PFSK-1 (cell line): ENCODE measurements around the gene CLBA1. TPM values are rescaled to one million over a fixed set of nuclear protein-coding genes. Genes with fewer than 3 reads are reported as not detected.

Source experiments
- FOXP2 ChIP-seq: optimal IDR thresholded peaks from 2 replicates; pipeline ENCODE3; 2011; ENCODE audit warnings: borderline replicate concordance, control low read depth, inconsistent platforms; ENCODE audit not compliant: insufficient read depth; ENCODE audit errors: extremely low read length, extremely low read depth
- POLR2AphosphoS5 ChIP-seq: IDR thresholded peaks from 2 replicates; pipeline ENCODE4 v1.6.1; 2012; ENCODE audit warnings: low read depth, mild to moderate bottlenecking, control low read depth, low read length, moderate library complexity
- SIN3A ChIP-seq: IDR thresholded peaks from 2 replicates; pipeline ENCODE4 v1.6.1; 2012; ENCODE audit warnings: mild to moderate bottlenecking, low read length, moderate library complexity, borderline replicate concordance; ENCODE audit not compliant: insufficient read depth
- TAF1 ChIP-seq: IDR thresholded peaks from 2 replicates; pipeline ENCODE4 v1.6.1; 2012; ENCODE audit warnings: low read length, control low read depth, borderline replicate concordance; ENCODE audit not compliant: insufficient read depth
- polyA plus RNA-seq: library from polyadenylated mRNA; unstranded; fragments of >200 nt; gene quantifications from one replicate; pipeline ENCODE4 v1.2.1, GENCODE V29; 2012; ENCODE audit warnings: low read depth, missing spikeins; ENCODE audit not compliant: insufficient read length
- TF ChIP-seq, protein P1 (sequence below), 2 experiments: IDR thresholded peaks; 2 replicates each; pipeline versions ENCODE4 v1.6.1 to v1.8.0; 2011 to 2012; ENCODE audit warnings: low read depth in 2 of 2, low read length in 2 of 2, control low read depth in 1 of 2, inconsistent platforms in 1 of 2, mild to moderate bottlenecking in 1 of 2, moderate library complexity in 1 of 2; ENCODE audit not compliant: insufficient read depth in 1 of 2

Gene CLBA1
- 3.4 TPM for polyA plus RNA-seq

DNA sequence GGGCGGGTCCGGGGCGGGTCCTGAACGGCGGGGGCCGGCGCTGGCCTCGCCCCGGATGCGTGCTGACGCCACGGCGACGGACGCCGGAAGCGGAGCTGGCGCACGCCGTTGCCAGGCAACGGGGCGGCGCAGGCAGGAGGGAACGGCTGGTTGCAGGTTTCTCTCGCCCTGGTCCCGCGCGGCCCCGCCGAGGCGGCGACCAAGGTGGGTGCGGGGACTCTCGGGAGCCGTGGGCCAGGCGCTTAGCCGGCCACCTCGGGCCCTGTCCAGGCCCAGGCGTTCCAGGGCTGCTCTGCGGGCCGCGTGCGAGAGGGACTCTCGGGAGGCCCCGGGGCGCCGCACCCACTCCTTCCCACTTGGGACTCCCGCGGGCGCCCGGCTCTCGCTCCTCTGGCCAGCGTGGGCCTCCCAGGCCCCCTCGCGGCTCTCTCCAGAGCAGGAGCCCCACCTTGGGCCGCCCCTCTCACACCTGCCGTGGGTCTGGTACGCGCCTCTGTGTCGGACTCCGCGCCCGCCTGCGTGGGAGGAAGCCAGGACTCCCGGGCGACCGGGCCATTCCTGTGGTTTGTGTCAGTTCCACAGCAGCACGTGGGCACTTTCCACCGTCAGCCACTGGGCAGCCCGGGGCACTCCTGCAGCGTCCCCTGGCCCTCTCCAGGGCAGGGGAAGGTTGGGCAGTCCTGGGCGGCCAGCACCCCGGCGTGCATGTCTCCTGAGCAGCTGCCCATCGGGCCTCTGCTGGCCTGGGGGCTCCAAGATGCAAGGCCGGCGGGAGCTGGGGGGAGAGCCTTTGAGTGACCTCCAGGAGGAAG, at the start of gene CLBA1:
Gene CLBA1, plus strand, starts transcription at position 114 of the 812 bp plus-strand sequence. Its CDS starts 644 bp downstream, at position 758.
- TF ChIP-seq SIN3A: no peak; the same call in 1 of the 2 replicates
- no peak for TF ChIP-seq TAF1
- TF ChIP-seq FOXP2: no peak
- TF ChIP-seq, protein P1, sequence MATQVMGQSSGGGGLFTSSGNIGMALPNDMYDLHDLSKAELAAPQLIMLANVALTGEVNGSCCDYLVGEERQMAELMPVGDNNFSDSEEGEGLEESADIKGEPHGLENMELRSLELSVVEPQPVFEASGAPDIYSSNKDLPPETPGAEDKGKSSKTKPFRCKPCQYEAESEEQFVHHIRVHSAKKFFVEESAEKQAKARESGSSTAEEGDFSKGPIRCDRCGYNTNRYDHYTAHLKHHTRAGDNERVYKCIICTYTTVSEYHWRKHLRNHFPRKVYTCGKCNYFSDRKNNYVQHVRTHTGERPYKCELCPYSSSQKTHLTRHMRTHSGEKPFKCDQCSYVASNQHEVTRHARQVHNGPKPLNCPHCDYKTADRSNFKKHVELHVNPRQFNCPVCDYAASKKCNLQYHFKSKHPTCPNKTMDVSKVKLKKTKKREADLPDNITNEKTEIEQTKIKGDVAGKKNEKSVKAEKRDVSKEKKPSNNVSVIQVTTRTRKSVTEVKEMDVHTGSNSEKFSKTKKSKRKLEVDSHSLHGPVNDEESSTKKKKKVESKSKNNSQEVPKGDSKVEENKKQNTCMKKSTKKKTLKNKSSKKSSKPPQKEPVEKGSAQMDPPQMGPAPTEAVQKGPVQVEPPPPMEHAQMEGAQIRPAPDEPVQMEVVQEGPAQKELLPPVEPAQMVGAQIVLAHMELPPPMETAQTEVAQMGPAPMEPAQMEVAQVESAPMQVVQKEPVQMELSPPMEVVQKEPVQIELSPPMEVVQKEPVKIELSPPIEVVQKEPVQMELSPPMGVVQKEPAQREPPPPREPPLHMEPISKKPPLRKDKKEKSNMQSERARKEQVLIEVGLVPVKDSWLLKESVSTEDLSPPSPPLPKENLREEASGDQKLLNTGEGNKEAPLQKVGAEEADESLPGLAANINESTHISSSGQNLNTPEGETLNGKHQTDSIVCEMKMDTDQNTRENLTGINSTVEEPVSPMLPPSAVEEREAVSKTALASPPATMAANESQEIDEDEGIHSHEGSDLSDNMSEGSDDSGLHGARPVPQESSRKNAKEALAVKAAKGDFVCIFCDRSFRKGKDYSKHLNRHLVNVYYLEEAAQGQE (IDR thresholded peaks at IDR 0.05; ENCODE audit: insufficient read depth in 1 of 2, low read depth in 2 of 2, low read length in 2 of 2): no peak
- no peak for TF ChIP-seq POLR2AphosphoS5

DNA sequence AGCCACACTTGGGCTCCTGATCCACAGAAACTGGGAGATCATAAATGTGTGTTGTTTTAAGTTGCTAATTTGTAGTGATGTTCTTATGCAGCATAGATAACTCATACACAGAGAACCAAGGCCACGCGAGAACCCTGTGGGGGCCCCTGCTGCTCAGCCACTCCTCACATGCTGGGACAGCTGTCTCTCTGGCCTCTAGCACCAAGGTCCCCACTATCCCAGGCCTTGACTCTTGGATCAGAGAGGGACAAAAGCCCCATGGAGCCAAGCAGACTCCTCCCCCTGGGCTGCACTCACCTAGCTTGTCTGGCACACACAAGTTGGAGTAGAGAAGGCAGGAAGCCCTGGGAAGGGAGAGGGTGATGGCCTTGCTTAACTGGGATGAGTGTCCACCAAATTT, 49.6 kb upstream of the CLBA1 start:
- no peak for TF ChIP-seq FOXP2
- no peak for TF ChIP-seq TAF1
- no peak for TF ChIP-seq POLR2AphosphoS5
- TF ChIP-seq SIN3A: no peak
- TF ChIP-seq, protein P1 (IDR thresholded peaks at IDR 0.05; ENCODE audit: insufficient read depth in 1 of 2, low read depth in 2 of 2, low read length in 2 of 2): no peak

DNA sequence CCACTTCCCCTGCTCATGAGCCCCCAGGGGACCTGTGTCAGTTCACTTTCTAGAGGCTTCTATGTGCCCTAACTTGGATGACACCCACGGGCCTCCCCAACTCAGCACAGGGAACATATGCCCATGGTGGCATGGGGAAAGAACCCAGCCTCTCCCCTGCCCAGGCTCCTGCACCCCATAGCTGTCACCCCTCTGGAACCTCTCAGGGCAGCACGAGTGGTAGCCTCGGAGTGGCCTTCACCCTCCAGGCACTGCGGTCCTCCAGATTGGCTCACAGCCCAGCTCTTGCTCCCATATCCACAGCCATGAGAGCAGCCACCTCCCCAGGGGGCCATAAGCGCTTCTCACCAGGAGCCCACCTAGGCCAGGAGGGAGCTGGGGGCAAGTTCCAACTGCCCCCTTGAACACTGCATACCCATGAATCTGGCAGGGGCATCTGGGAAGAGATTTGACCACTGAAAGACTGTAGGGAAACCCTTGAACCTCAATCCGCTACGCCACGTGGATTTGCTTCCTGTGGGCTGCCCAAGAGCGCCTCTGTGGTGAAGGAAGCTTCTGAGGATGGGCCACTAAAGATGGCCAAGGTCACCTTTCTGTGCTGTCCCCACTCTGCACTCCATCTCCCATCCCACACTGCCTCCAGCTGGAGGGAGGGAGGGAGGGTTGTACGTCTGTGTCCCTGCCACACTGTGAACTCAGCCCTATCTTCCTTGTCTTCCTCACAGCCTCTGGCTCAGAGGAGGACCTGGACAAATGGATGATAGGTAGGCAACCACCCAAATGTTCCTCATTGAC, 49.0 kb upstream of the CLBA1 start:
- TF ChIP-seq SIN3A: no peak
- TF ChIP-seq FOXP2: no peak
- no peak for TF ChIP-seq POLR2AphosphoS5
- TF ChIP-seq TAF1: no peak
- TF ChIP-seq, protein P1 (IDR thresholded peaks at IDR 0.05; ENCODE audit: insufficient read depth in 1 of 2, low read depth in 2 of 2, low read length in 2 of 2): no peak

DNA sequence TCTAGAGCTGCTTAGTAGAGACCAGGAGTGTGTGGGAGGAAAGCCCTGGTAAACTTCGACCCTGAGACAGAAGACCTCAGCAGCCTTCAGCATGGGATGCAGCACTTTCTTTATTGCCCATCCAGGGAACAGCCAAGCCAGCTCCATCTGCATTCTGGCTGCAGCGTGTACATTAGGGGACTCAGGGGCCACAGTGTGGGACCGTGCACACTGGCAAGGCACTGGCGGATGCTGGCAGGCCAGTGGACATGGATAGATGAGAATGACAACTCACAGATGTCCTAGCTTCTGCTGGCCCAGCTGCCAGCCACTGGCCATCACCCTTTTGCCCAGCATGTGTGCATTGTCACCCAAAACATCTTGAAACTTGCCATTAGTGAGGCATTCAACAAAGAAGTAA, 48.4 kb upstream of the CLBA1 start:
- TF ChIP-seq, protein P1 (IDR thresholded peaks at IDR 0.05; ENCODE audit: insufficient read depth in 1 of 2, low read depth in 2 of 2, low read length in 2 of 2): no peak
- no peak for TF ChIP-seq TAF1
- TF ChIP-seq SIN3A: no peak
- TF ChIP-seq POLR2AphosphoS5: no peak
- TF ChIP-seq FOXP2: no peak
